ENCODE results near the gene ACTL10. TPM values are rescaled to one million over a fixed set of nuclear protein-coding genes. Genes with fewer than 3 reads are reported as not detected.
A peak's percentile ranks its signal among the peaks of the same experiment; 100 is the strongest.

Gene ACTL10
- polyA plus RNA-seq, 1 donor = 0.32 TPM

GRCh38 chr20:33676652-33677645, 10.2 kb downstream of the ACTL10 start:
- DNase-seq = no peak

GRCh38 chr20:33677991-33678702, 11.4 kb downstream of the ACTL10 start:
- DNase-seq = no peak

GRCh38 chr20:33679758-33680485, 13.2 kb downstream of the ACTL10 start:
- no peak for DNase-seq

DNA sequence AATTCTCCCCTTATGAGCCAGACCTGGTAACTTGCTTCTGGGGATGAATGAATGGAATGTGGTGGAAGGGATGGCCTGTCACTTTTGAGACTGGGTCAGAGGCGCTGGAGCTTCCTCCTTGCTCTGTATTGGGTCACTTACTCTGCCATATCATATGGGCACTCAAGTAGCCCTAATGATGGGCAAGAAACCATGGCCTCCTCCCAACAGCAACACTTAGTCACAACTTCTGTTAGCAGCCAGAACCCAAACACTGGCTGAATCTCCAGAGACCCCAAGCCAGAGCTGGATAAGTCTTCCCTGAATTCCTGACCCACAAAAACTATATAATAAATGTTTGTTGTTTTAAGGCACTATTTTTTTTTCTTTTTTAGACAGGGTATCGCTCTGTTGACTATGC, 13.9 kb downstream of the ACTL10 start:
- DNase-seq = no peak

DNA sequence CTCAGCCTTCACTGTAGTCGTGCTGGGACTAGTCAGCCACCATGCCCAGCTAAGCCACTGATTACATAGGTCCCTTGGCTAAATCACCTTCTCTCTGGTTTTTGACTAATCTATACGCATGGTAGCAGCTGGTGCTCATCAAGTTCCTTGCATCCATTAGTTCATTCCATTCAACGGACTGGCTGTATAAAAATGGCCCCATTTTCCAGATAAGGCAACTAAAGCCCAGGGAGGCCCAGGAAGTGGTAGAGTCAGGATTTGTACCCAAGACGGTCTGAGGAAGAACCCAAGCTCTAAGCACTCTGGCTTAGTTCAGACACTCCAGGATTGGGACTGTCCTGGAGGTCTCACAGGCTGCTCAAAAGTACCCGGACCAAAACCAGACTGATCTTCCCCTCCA, 14.5 kb downstream of the ACTL10 start:
- no peak for DNase-seq

DNA sequence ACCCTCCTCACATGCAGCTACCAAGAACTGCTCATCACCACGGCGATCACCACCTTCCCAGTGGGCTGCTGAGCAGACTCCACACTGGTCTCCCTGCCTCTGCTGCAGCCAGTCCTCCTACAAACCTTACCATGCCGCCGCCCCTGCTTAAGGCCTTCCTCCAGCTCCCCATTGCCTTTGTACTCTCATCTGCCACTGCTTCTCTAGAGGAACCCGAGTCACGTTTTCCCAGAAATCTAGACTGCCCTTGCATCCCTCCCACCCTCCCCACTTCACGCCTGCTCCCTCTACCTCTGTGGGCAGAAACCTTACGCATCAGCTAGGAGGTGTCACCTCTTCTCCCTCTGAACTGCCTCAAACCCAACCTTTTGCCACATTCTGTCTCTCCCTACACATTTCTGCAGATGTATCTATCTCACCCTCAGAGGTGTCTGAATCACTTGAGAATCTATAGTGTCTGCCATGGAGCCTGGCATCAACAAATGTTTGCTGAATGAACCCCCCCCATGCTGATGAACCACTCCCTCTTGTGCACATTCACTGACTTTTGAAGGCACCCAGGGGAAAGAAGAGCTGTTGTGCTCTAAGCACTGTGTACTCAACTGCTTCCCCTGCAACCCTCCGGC, 15.1 kb downstream of the ACTL10 start:
- no peak for DNase-seq

- DNase-seq = no peak
Measured at GRCh38 chr20:33684533-33685327, 18.0 kb downstream of the ACTL10 start.

DNA sequence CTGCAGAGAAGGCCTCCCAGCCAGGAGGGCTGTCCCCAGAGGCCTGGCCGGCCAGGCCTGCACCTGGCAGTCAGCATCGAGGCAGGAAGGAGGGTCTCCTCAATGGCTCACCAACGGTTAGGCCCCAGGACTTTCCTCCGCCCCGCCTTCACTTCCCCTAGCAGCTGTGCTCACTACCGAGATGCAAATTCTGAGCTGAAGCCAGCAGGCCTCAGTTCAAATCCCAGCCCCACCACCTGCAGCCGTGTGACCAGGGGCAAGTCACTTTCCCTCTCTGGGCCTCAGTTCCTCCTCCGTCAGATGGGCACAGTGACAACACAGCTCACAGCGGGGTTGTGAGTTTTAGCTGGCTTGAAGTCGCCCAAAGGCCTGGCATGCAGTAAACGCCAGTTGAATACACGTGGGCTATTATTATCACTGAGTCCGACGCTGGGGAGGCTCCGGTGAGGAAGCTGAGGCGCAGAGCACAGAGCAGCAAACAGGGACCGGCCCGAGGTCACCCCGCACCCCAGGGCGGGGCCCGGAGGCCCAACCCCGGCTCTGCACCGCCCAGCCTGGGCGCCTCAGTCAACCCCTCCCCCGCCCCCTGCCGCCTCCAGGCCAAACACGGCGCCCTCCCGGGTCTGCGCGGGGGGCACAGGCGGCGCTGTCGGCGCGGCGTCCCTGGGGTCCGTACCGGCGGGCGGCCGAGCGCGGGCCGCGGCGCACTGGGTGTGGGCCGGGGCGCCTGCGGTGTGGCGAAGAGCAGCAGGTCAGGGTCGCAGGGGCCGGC, 18.8 kb downstream of the ACTL10 start:
- DNase-seq = no peak

DNA sequence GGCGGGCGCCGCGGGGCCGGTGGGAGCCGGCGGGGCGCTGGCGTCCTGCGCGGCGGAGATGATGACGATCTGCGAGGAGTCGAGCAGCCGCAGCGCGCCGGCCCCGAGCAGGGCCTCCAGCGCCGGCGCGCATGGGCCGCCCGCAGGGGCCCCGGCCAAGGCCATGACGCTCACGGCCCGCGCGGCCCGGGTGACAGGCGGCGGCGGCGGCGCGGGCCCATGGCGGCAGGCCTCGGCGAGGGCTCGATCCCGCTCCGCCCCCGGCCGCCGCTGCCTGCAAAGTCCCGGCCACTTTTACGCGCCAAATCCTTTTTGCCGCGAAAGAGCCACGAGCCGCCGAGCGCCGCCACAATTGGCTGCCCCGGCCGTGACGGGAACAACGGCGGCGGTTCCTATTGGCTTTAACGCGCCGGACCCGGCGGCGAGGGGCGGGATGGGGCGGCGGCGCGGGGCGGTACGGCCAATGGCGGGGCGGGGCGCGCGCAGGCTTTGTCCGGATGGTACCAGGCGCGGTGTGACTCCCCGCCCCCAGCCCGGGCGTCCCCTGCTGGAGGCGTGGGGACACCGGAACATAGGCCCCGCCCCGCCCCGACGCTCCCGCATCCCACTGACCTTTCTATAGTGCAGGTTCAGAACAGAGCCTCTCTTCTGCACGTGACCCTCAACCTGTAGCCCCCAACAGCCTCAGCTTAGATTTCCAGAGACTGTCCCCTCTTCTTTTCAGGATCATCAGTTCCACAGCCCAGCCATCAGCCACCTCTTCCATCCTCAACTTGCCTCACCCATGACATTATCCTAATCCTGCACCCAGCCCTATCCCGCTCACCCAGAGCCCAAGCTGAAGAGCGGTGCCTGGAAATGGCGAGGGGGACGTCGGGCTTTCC, 19.6 kb downstream of the ACTL10 start, which contains the start of gene E2F1:
Gene E2F1, minus strand, starts transcription at position 286 of the 884 bp plus-strand sequence. Its CDS starts 121 bp downstream, at position 165.
- peak; percentile 94 for DNase-seq

- no peak for DNase-seq
Measured at GRCh38 chr20:33686984-33687366, 20.2 kb downstream of the ACTL10 start.

DNA sequence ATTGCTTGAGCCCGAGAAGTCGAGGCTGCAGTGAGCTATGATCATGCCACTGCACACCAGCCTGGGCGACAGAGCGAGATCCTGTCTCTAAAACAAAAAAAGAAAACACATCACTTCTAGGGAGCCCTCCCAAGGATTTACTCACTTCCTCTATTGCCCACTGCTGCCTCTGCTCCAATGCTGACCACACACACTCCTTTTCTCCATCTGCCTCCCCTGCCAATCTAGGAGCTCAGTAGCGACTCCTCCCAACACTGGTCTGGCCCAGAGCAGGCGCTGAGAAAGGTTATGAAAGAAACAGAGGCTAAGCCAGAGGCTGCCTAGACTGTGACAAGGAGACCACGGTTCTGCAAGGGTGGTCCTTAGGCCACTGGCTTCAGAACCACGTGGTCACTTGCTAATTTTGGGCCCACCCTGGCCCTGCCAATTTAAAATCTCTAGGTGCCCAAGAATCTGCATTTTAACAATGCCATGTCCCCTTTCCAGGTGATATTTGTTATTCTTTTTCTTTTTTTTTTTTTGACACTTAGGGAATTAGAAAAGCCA, 20.7 kb downstream of the ACTL10 start:
- no peak for DNase-seq

DNA sequence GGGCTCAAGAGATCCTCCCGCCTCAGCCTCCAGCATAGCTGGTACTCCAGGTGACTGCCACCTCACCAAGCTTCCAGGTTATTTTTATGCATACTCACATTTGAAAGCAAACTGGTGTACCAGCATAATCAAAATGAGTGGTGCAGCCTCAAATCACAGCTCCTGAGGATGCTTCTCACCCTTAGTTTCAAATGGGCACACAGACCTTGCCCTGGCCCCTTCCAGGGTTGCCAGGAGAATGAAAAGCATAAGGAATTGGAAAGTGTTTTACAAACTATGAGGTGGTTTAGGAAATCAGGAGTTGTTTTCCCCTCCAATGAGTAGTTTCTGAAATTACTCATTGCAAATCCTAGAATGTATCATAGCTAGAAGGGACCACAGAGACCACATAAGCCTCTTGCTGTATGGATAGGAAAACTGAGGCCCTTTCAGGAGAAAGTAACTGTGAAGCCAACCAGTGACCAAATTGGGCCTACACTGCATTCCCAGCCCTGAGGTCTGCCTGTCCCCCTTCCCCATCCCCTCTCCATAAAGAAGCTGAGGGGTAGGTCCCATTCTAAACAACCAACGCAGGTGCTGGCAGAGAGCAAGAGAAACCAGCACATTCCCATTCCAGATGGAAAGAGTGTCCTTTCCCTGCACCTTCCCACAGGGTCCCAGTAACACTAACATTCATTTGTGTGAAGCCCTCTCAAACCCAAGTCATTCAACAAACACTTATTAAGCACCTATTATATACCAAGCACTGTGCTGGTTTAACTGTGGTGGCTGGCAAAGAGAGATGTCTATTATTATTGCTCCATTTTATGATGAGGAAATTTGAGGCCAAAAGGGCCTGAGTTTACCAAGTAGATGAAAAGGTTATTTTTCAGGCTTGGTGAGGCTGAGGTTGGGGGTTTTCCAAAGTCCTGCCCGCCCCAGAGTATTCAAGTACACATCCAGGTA, 21.5 kb downstream of the ACTL10 start:
- no peak for DNase-seq

DNA sequence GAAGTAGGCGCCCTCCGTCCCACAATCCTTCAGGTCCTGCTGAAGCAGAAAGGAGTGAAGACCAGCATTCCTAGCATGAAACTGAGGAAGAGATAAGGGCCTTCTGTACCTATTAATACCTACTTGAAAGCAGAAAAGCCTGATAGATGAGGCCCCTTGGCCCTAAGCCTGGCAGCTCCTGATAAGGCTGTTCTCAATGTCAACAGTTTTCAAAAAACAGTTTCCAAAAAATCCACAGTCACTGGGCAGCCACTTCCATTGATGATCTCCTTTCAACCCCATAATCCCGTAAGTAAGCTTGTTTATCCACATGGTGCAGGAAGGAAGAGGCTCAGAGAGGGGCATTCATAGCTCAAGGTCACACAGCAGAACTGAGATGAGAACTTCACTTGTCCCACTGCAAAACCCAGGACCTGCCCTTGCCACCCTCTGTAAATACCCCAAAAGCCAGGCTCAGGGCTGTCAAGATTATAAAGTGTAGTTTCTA, 22.2 kb downstream of the ACTL10 start:
- no peak for DNase-seq

DNA sequence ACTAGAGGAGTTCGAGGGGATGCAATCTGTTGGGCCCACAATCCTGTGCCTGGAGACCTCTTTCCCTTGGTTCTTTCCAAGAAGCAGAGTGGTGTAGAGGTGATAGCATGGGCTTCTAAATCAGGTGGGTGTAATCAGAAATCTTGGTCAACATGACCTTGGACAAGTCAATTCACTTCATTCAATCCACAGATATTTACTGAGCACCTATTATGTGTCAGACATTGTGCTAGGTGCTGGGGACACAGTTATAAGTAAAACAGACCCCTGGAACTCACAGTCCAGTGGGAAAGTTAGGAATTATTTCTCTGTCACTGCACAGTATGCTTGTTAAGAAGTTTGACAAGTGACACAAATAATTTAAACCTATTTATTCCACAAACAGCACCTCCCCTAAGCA, 22.8 kb downstream of the ACTL10 start:
- DNase-seq = no peak

DNA sequence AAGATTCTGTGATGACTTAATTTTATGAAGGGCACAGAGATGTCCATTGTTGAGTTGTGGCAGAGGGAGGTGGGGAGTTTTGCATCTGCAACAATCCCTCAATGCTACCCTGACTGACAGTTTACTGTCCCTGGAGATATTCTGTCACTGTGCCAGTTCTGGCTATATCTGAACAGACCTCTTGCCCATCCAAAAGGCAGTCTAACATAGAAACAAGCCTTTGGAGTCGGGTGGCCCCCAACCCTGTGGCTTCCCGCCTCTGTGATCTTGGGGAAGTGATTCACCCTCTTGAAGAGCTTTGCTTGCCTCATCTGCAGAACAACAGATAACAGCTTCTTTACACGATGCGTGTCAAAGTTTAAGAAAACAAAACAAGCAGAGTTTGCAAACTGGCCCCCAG, 23.2 kb downstream of the ACTL10 start:
- no peak for DNase-seq

- DNase-seq = no peak
Measured at GRCh38 chr20:33693289-33693688, 26.5 kb downstream of the ACTL10 start.

Data from left kidney (tissue), 2 donors.